ENCODE data around the gene GSDME.

Gene GSDME

DNA sequence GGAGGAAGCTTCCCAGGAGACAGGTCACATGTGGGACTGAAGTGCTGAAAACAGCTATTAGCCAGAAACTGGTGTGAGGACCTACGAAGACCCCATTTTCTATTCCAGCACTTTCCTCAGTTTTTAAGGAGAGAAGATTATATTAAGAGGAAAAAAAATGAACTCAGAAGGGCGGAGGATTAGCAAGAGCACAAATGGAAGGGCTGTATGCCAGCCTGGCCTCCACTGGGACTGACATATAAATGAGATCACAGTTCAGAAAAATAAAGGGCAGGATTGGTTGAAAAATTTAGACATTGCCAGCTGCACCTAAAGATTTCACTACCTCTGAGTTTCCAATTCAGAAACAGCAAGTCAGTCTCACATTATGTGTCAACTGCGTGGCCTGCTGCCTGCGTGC is 53.0 kb downstream of the GSDME start:
- Histone ChIP-seq H3K9ac (ENCODE audit: low read depth in 1 of 2, low read length in 2 of 2) (no peak overlapping the region), H3K4me1 (ENCODE audit: control insufficient read depth in 2 of 2, insufficient read depth in 2 of 2, low read length in 2 of 2) (no peaks in the 10 kb centered on the region), H3K27ac (ENCODE audit: low read depth in 2 of 2, low read length in 2 of 2) (no peak overlapping the region), H3K36me3 (ENCODE audit: control insufficient read depth in 2 of 2, insufficient read depth in 2 of 2, low read length in 2 of 2) (no peaks in the 10 kb centered on the region), H3K4me3 (ENCODE audit: low read length in 2 of 2) (no peak overlapping the region), H3K27me3 (ENCODE audit: control insufficient read depth in 2 of 2, insufficient read depth in 2 of 2, low read length in 2 of 2) (no peaks in the 10 kb centered on the region), H3K9me3 (ENCODE audit: control insufficient read depth in 2 of 2, low read length in 2 of 2) (no peaks in the 10 kb centered on the region)

DNA sequence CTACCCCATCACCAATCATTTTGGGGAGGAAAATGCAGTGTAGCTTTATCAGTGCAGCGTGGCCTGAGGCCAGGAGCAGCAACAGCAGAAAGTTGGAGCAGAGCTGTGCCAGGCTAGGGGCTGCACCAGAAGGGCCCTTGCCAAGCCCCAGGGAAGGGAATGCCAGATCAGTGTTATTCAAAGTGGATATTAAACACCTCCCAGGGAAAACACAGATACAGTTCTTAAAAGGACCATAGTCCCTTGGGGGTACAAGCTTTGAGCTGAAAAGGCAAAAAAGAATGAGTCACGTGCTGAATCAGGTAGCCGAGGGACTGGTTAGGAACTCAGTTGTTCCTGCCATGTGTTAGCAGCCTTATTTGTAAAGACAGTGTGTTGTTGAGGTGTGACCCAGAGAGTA is 54.0 kb downstream of the GSDME start:
- Histone ChIP-seq H3K4me1 (ENCODE audit: control insufficient read depth in 2 of 2, insufficient read depth in 2 of 2, low read length in 2 of 2) (no peaks in the 10 kb centered on the region), H3K4me3 (ENCODE audit: low read length in 2 of 2) (no peak overlapping the region), H3K9me3 (ENCODE audit: control insufficient read depth in 2 of 2, low read length in 2 of 2) (no peaks in the 10 kb centered on the region), H3K9ac (ENCODE audit: low read depth in 1 of 2, low read length in 2 of 2) (no peak overlapping the region), H3K36me3 (ENCODE audit: control insufficient read depth in 2 of 2, insufficient read depth in 2 of 2, low read length in 2 of 2) (no peaks in the 10 kb centered on the region), H3K27me3 (ENCODE audit: control insufficient read depth in 2 of 2, insufficient read depth in 2 of 2, low read length in 2 of 2) (no peaks in the 10 kb centered on the region), H3K27ac (ENCODE audit: low read depth in 2 of 2, low read length in 2 of 2) (no peak overlapping the region)

DNA sequence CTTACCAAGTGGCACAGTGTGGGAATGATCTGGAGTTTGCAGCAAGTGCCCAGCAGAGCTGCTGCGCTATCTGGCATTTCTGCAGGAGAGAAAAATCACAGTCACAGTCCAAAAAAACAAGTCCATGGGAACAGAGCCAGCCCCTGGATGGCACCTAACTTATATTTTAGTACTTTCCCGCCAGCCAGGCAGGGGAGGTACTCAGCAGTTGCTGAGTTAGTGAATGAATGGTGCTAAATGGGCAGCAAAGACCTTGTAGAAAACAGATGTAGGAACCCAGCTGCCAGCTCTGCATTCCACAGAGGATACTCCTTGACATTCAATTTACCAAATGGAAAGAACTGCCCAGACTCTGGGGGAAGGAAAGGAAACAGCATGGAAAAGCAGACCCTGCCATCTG is 54.5 kb downstream of the GSDME start:
- no peak overlapping the region for H3K9ac ChIP-seq (ENCODE audit: low read depth in 1 of 2, low read length in 2 of 2)
- H3K4me3 ChIP-seq (ENCODE audit: low read length in 2 of 2) = no peak overlapping the region
- no peaks in the 10 kb centered on the region for H3K4me1 ChIP-seq (ENCODE audit: control insufficient read depth in 2 of 2, insufficient read depth in 2 of 2, low read length in 2 of 2)
- no peak overlapping the region for H3K27ac ChIP-seq (ENCODE audit: low read depth in 2 of 2, low read length in 2 of 2)
- no peaks in the 10 kb centered on the region for H3K36me3 ChIP-seq (ENCODE audit: control insufficient read depth in 2 of 2, insufficient read depth in 2 of 2, low read length in 2 of 2)
- no peaks in the 10 kb centered on the region for H3K9me3 ChIP-seq (ENCODE audit: control insufficient read depth in 2 of 2, low read length in 2 of 2)
- H3K27me3 ChIP-seq (ENCODE audit: control insufficient read depth in 2 of 2, insufficient read depth in 2 of 2, low read length in 2 of 2) = no peaks in the 10 kb centered on the region

DNA sequence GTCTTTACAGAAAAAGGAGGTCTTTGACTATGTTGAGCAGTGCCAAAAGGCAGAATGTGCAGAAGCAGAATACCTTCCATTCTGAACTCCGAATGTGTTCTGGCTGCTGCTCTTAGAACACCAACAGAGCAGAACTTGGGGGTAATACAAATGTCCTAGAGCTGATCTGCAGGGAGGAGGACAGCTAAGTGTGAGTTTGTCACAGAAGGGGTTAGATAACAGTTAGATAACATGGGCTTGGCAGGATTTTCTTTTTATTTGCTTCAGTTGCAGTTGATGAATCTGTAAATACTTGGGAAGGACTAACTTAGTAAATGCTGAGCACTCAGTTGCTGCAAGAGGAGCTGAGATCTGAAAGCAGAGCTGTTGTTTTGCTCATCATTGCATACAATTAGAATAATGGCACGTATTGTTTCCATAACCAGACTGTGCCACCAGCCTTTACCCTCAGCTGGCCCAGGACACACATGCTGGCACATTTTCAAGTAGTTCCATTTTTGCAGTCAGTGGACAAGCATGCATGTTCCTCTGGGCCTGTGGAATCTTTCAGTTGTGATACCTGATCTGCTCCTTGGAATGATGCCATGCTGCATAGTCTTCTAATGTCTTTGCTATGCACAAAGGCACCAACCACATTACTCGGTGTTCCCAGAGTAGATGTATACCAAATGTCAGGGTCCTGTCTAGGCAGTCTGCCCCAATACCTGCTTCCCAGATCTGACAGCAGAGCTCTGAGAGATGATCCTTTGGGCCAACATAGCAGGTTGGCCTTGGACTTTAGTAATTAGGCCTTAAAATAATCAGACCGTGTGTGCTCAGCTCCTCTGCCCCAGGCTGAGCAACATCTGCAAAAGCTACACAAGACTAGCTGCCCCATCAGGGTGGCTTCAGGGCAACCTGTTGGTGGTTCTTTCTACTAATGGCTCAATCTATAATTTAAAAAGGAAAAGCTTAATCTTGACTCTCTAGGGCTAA is 55.7 kb downstream of the GSDME start:
- no peaks in the 10 kb centered on the region for H3K36me3 ChIP-seq (ENCODE audit: control insufficient read depth in 2 of 2, insufficient read depth in 2 of 2, low read length in 2 of 2)
- no peaks in the 10 kb centered on the region for H3K4me1 ChIP-seq (ENCODE audit: control insufficient read depth in 2 of 2, insufficient read depth in 2 of 2, low read length in 2 of 2)
- H3K27me3 ChIP-seq (ENCODE audit: control insufficient read depth in 2 of 2, insufficient read depth in 2 of 2, low read length in 2 of 2) = no peaks in the 10 kb centered on the region
- H3K9me3 ChIP-seq (ENCODE audit: control insufficient read depth in 2 of 2, low read length in 2 of 2) = no peaks in the 10 kb centered on the region
- H3K27ac ChIP-seq (ENCODE audit: low read depth in 2 of 2, low read length in 2 of 2) = no peak overlapping the region
- H3K9ac ChIP-seq (ENCODE audit: low read depth in 1 of 2, low read length in 2 of 2) = no peak overlapping the region
- H3K4me3 ChIP-seq (ENCODE audit: low read length in 2 of 2) = no peak overlapping the region

DNA sequence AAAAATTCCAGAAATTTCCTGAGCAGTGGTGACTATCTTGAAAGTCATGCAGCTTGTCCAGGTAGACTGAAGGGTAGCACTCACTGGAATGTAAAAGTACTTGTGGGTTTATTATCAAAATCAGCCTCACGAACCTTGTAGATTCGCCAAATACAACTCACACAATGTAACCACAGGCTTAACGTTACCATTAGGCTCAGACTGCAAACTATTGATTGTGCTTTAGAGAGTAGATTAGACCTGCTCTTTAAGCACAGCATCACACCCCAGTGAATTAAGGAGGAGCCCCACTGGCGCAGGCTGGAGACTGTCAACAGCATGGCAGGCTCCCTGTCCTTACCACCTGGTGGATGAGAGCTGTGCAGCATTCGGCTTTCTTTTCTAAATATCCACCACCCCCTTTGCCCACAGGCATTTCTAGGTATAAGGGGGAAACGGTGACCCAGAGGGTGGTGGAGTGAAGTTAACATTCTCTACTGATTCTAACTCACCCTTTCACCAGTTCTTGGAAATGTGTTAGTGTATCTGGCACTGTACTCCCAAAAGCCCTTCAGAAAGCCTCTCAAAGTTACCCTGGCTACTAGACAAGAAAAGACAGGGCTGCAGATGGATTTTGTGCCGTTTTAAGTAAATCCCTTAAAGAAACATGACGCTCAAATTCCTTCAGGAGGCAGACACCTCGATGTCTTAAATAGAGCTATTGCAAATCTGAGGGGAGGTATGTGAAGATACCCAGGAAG is 56.6 kb downstream of the GSDME start:
- H3K9ac ChIP-seq (ENCODE audit: low read depth in 1 of 2, low read length in 2 of 2) = no peak overlapping the region

DNA sequence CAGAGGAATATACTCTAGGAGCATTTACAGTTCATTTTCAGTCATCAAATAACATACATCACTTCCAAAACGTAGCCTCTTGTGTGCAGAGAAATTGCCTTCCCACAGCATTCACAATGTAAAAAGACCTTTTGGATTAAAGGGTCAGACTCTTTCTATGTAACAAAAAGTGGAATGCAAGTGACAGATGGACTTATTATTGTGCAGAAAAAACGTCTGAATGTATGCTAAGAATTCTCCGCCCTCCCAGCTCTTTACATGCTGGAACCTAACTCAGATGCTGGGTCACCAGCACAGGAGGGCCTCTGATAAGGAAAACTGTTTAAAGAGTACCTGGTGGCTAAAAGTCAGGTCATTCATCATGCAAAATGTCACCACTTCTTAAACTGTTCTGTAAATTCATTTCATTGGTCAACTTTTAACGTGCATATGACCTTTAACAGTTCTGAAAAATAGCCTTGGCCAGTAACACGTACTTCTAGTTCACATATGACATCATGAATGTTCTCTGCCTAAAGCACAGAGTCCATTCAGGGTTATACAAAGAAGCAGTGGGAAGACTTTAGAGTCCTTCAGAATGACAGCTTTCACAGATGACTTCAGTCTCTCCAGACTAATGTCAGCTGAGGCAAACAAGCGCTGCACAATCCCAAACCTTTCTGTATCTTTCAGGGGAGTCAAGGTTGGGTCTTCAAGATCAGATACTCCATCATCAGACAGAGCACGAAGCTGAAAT is 58.6 kb downstream of the GSDME start:
- H3K4me3 ChIP-seq (ENCODE audit: low read length in 2 of 2) = no peak overlapping the region
- no peaks in the 10 kb centered on the region for H3K36me3 ChIP-seq (ENCODE audit: control insufficient read depth in 2 of 2, insufficient read depth in 2 of 2, low read length in 2 of 2)
- no peaks in the 10 kb centered on the region for H3K4me1 ChIP-seq (ENCODE audit: control insufficient read depth in 2 of 2, insufficient read depth in 2 of 2, low read length in 2 of 2)
- no peak overlapping the region for H3K27ac ChIP-seq (ENCODE audit: low read depth in 2 of 2, low read length in 2 of 2)
- no peaks in the 10 kb centered on the region for H3K9me3 ChIP-seq (ENCODE audit: control insufficient read depth in 2 of 2, low read length in 2 of 2)
- no peak overlapping the region for H3K9ac ChIP-seq (ENCODE audit: low read depth in 1 of 2, low read length in 2 of 2)
- H3K27me3 ChIP-seq (ENCODE audit: control insufficient read depth in 2 of 2, insufficient read depth in 2 of 2, low read length in 2 of 2) = no peaks in the 10 kb centered on the region

More for the DNA sequence above, 56.6 kb downstream of the GSDME start:
- no peaks in the 10 kb centered on the region for H3K4me1 ChIP-seq (ENCODE audit: control insufficient read depth in 2 of 2, insufficient read depth in 2 of 2, low read length in 2 of 2)
- H3K9me3 ChIP-seq (ENCODE audit: control insufficient read depth in 2 of 2, low read length in 2 of 2) = no peaks in the 10 kb centered on the region
- no peaks in the 10 kb centered on the region for H3K27me3 ChIP-seq (ENCODE audit: control insufficient read depth in 2 of 2, insufficient read depth in 2 of 2, low read length in 2 of 2)
- H3K36me3 ChIP-seq (ENCODE audit: control insufficient read depth in 2 of 2, insufficient read depth in 2 of 2, low read length in 2 of 2) = no peaks in the 10 kb centered on the region
- no peak overlapping the region for H3K4me3 ChIP-seq (ENCODE audit: low read length in 2 of 2)
- no peak overlapping the region for H3K27ac ChIP-seq (ENCODE audit: low read depth in 2 of 2, low read length in 2 of 2)

DNA sequence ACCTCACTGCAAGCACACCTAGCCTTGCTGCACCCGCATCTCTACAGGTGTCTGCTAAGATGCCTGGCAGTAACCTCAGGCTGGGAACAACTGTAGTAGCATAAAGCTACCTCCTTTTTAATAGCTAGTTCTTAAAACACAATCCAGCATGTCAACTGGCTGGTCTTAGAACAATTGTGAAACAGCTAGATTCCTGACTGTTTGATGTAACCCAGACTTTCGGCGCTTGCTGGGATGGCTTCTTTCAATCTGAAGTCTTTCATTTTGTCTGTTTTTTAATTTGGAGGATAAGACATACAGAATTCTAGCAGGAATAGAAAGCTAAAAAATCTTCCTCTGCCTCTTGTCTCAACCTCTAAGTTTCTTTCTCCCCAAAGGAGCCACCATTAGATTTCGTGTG is 59.8 kb downstream of the GSDME start:
- no peaks in the 10 kb centered on the region for H3K27me3 ChIP-seq (ENCODE audit: control insufficient read depth in 2 of 2, insufficient read depth in 2 of 2, low read length in 2 of 2)

DNA sequence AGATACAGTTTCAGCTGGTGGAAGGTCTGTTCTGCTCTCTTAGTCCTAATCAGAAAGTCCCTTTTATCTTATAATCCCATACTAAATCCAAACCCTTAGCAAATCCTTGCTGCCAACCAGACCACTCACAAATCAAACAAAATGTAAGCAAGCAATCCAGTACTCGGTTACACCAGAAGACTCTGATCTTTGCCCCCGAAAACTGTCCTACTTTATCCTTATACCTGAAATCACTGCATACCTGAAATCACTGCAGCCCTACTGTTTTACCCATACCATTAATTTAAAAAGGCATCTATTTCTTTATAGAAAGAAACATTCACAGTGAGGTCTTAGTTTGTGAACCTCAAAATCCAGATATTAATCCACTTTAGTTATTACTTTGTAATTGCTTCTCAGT is 64.7 kb downstream of the GSDME start:
- H3K36me3 ChIP-seq (ENCODE audit: control insufficient read depth in 2 of 2, insufficient read depth in 2 of 2, low read length in 2 of 2) = no peaks in the 10 kb centered on the region
- H3K4me1 ChIP-seq (ENCODE audit: control insufficient read depth in 2 of 2, insufficient read depth in 2 of 2, low read length in 2 of 2) = no peaks in the 10 kb centered on the region
- no peak overlapping the region for H3K27ac ChIP-seq (ENCODE audit: low read depth in 2 of 2, low read length in 2 of 2)
- no peak overlapping the region for H3K9ac ChIP-seq (ENCODE audit: low read depth in 1 of 2, low read length in 2 of 2)
- no peak overlapping the region for H3K4me3 ChIP-seq (ENCODE audit: low read length in 2 of 2)
- H3K9me3 ChIP-seq (ENCODE audit: control insufficient read depth in 2 of 2, low read length in 2 of 2) = no peaks in the 10 kb centered on the region
- H3K27me3 ChIP-seq (ENCODE audit: control insufficient read depth in 2 of 2, insufficient read depth in 2 of 2, low read length in 2 of 2) = no peaks in the 10 kb centered on the region

More for the DNA sequence above, 59.8 kb downstream of the GSDME start:
- H3K4me3 ChIP-seq (ENCODE audit: low read length in 2 of 2) = no peak overlapping the region
- no peaks in the 10 kb centered on the region for H3K36me3 ChIP-seq (ENCODE audit: control insufficient read depth in 2 of 2, insufficient read depth in 2 of 2, low read length in 2 of 2)
- H3K27ac ChIP-seq (ENCODE audit: low read depth in 2 of 2, low read length in 2 of 2) = no peak overlapping the region
- no peak overlapping the region for H3K9ac ChIP-seq (ENCODE audit: low read depth in 1 of 2, low read length in 2 of 2)
- H3K4me1 ChIP-seq (ENCODE audit: control insufficient read depth in 2 of 2, insufficient read depth in 2 of 2, low read length in 2 of 2) = no peaks in the 10 kb centered on the region
- H3K9me3 ChIP-seq (ENCODE audit: control insufficient read depth in 2 of 2, low read length in 2 of 2) = no peaks in the 10 kb centered on the region

DNA sequence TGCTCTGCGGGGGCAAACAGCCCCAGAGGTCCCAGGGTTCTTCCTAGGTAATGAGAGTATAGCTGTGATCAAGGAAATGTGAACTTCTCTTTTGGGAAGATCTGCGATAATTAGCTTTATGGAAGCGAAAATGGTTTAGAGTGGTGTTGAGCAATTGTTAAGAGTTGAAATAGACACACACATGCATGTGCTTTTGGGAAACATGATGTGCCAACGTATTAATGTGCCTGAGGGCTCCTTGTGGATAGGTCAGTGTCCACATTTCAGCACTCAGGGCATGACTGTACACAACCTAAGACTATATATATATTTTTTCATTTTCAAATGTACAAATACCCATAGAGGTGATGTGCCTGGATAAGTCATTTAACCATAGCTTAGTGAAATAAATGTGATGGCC is 67.0 kb downstream of the GSDME start:
- Histone ChIP-seq H3K9ac (ENCODE audit: low read depth in 1 of 2, low read length in 2 of 2) (no peak overlapping the region), H3K4me1 (ENCODE audit: control insufficient read depth in 2 of 2, insufficient read depth in 2 of 2, low read length in 2 of 2) (no peaks in the 10 kb centered on the region), H3K9me3 (ENCODE audit: control insufficient read depth in 2 of 2, low read length in 2 of 2) (no peaks in the 10 kb centered on the region), H3K27me3 (ENCODE audit: control insufficient read depth in 2 of 2, insufficient read depth in 2 of 2, low read length in 2 of 2) (no peaks in the 10 kb centered on the region), H3K4me3 (ENCODE audit: low read length in 2 of 2) (no peak overlapping the region), H3K36me3 (ENCODE audit: control insufficient read depth in 2 of 2, insufficient read depth in 2 of 2, low read length in 2 of 2) (no peaks in the 10 kb centered on the region), H3K27ac (ENCODE audit: low read depth in 2 of 2, low read length in 2 of 2) (no peak overlapping the region)

DNA sequence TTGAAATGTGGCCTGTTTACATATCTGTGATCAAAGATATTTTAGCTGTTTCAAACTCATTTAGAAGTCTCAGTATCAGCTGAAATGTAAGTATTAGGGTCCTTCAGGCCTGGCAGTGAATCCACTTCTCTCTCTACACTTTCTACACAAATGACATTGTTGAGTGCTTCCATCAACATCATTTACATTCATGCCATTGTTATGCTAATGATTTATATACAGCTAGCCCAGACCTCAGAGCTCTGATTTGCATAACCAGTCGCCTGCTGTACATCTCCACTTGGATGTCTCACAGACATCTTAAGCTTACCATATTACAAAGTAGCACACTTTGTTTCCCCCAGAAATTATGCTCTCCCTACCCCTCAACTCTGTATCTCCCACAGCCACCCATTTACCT is 71.6 kb downstream of the GSDME start:
- no peak overlapping the region for H3K9ac ChIP-seq (ENCODE audit: low read depth in 1 of 2, low read length in 2 of 2)
- no peak overlapping the region for H3K4me3 ChIP-seq (ENCODE audit: low read length in 2 of 2)
- H3K27me3 ChIP-seq (ENCODE audit: control insufficient read depth in 2 of 2, insufficient read depth in 2 of 2, low read length in 2 of 2) = no peaks in the 10 kb centered on the region
- H3K9me3 ChIP-seq (ENCODE audit: control insufficient read depth in 2 of 2, low read length in 2 of 2) = no peaks in the 10 kb centered on the region
- H3K4me1 ChIP-seq (ENCODE audit: control insufficient read depth in 2 of 2, insufficient read depth in 2 of 2, low read length in 2 of 2) = no peaks in the 10 kb centered on the region
- H3K36me3 ChIP-seq (ENCODE audit: control insufficient read depth in 2 of 2, insufficient read depth in 2 of 2, low read length in 2 of 2) = no peaks in the 10 kb centered on the region
- no peak overlapping the region for H3K27ac ChIP-seq (ENCODE audit: low read depth in 2 of 2, low read length in 2 of 2)

All from mucosa of rectum (tissue), 2 donors.